ENCODE results near the gene NREP.

GRCh38 chr5:111790295-111790694 is 33.3 kb upstream of the NREP start:
- TF ChIP-seq YY1 (IDR thresholded peaks at IDR 0.05; ENCODE audit: insufficient read depth, insufficient read length) (no peak), SUZ12 (IDR thresholded peaks at IDR 0.05; ENCODE audit: extremely low read depth, insufficient read depth, insufficient read length) (no peak)
